ENCODE data around the gene GOLM1. TPM values are rescaled to one million over a fixed set of nuclear protein-coding genes. Genes with fewer than 3 reads are reported as not detected.

Gene GOLM1
- total RNA-seq, 2 experiments from 2014 or later: 0.22 TPM; not detected in 1

GRCh38 chr9:85995599-85995998, 103.8 kb downstream of the GOLM1 start:
- DNase-seq: no peak
- Mint-ChIP-seq H3K27me3 (no peaks in the 10 kb centered on the region), H3K9me3 (no peaks in the 10 kb centered on the region), H3K36me3 (ENCODE audit: low read depth) (peaks cover 90% of the 10 kb centered on the region), H3K4me1 (ENCODE audit: low read depth) (peaks cover 9% of the 10 kb centered on the region), H3K27ac (no peak overlapping the region), H3K4me3 (no peak overlapping the region)
- no peaks in the 10 kb centered on the region for H3K4me1 ChIP-seq (ENCODE audit: insufficient read depth, low read length)
- H3K27me3 ChIP-seq (ENCODE audit: control insufficient read depth in 1 of 2, insufficient read depth in 2 of 2, low read length in 2 of 2): no peaks in the 10 kb centered on the region
- POLR2A ChIA-PET: no interaction called here
- H3K9me3 ChIP-seq (ENCODE audit: control insufficient read depth in 1 of 2, insufficient read depth in 1 of 2, low read length in 2 of 2): no peaks in the 10 kb centered on the region
- CTCF ChIA-PET: no interaction called here
- no peak for ATAC-seq (ENCODE audit: poor library complexity)
- TF ChIP-seq CTCF (IDR thresholded peaks at IDR 0.05): no peak
- no peak overlapping the region for H3K27ac ChIP-seq (ENCODE audit: low read depth in 1 of 2, low read length in 2 of 2)
- no peak overlapping the region for H3K4me3 ChIP-seq (ENCODE audit: low read length)
- H3K36me3 ChIP-seq (ENCODE audit: insufficient read depth, low read length): peaks cover 13% of the 10 kb centered on the region
- intact Hi-C loops (cut with DNase I, micrococcal nuclease): no loop called here

- ChIA-PET POLR2A (no interaction called here), CTCF (no interaction called here)
- intact Hi-C loops (cut with DNase I, micrococcal nuclease): no loop called here
These were observed 104.3 kb downstream of the GOLM1 start for GRCh38 chr9:85995097-85995496.

GRCh38 chr9:85994191-85994590, 105.2 kb downstream of the GOLM1 start:
- Histone ChIP-seq H3K27me3 (ENCODE audit: control insufficient read depth in 1 of 2, insufficient read depth in 2 of 2, low read length in 2 of 2) (no peaks in the 10 kb centered on the region), H3K4me1 (ENCODE audit: insufficient read depth, low read length) (no peaks in the 10 kb centered on the region), H3K36me3 (ENCODE audit: insufficient read depth, low read length) (peaks cover 13% of the 10 kb centered on the region), H3K9me3 (ENCODE audit: control insufficient read depth in 1 of 2, insufficient read depth in 1 of 2, low read length in 2 of 2) (no peaks in the 10 kb centered on the region), H3K27ac (ENCODE audit: low read depth in 1 of 2, low read length in 2 of 2) (no peak overlapping the region), H3K4me3 (ENCODE audit: low read length) (no peak overlapping the region)
- TF ChIP-seq CTCF (IDR thresholded peaks at IDR 0.05): no peak
- intact Hi-C loops (cut with DNase I, micrococcal nuclease): no loop called here
- H3K4me3 Mint-ChIP-seq: no peak overlapping the region
- H3K9me3 Mint-ChIP-seq: no peaks in the 10 kb centered on the region
- DNase-seq (no peak), ATAC-seq (ENCODE audit: poor library complexity) (no peak)
- ChIA-PET CTCF (no interaction called here), POLR2A (no interaction called here)
- no peaks in the 10 kb centered on the region for H3K27me3 Mint-ChIP-seq
- peaks cover 89% of the 10 kb centered on the region for H3K36me3 Mint-ChIP-seq (ENCODE audit: low read depth)
- no peak overlapping the region for H3K27ac Mint-ChIP-seq
- H3K4me1 Mint-ChIP-seq (ENCODE audit: low read depth): peaks cover 4% of the 10 kb centered on the region

More at GRCh38 chr9:85995097-85995496, 104.3 kb downstream of the GOLM1 start:
- no peak overlapping the region for H3K27ac Mint-ChIP-seq
- no peaks in the 10 kb centered on the region for H3K4me1 ChIP-seq (ENCODE audit: insufficient read depth, low read length)
- H3K27me3 ChIP-seq (ENCODE audit: control insufficient read depth in 1 of 2, insufficient read depth in 2 of 2, low read length in 2 of 2): no peaks in the 10 kb centered on the region
- H3K9me3 ChIP-seq (ENCODE audit: control insufficient read depth in 1 of 2, insufficient read depth in 1 of 2, low read length in 2 of 2): no peaks in the 10 kb centered on the region
- peaks cover 88% of the 10 kb centered on the region for H3K36me3 Mint-ChIP-seq (ENCODE audit: low read depth)
- H3K9me3 Mint-ChIP-seq: no peaks in the 10 kb centered on the region
- H3K36me3 ChIP-seq (ENCODE audit: insufficient read depth, low read length): peaks cover 13% of the 10 kb centered on the region
- ATAC-seq (ENCODE audit: poor library complexity) (no peak), DNase-seq (no peak)
- H3K4me3 ChIP-seq (ENCODE audit: low read length): no peak overlapping the region
- no peak for TF ChIP-seq CTCF (IDR thresholded peaks at IDR 0.05)
- H3K4me3 Mint-ChIP-seq: no peak overlapping the region
- no peak overlapping the region for H3K27ac ChIP-seq (ENCODE audit: low read depth in 1 of 2, low read length in 2 of 2)
- no peaks in the 10 kb centered on the region for H3K27me3 Mint-ChIP-seq
- peaks cover 4% of the 10 kb centered on the region for H3K4me1 Mint-ChIP-seq (ENCODE audit: low read depth)
